ENCODE measurements around the gene FRMD3. TPM values are rescaled to one million over a fixed set of nuclear protein-coding genes. Genes with fewer than 3 reads are reported as not detected.

The FRMD3 gene
- total RNA-seq, 2 experiments from 2014 or later: 0.27 to 1.1 TPM

- CTCF ChIA-PET: no interaction called here
Observed at GRCh38 chr9:83454076-83454475, 84.1 kb downstream of the FRMD3 start.

GRCh38 chr9:83451308-83451707 lies 86.9 kb downstream of the FRMD3 start:
- ChIA-PET POLR2A (no interaction called here), CTCF (no interaction called here)
- no peak for TF ChIP-seq CTCF (IDR thresholded peaks at IDR 0.05)
- ATAC-seq: no peak
- no peak for DNase-seq
- no peaks in the 10 kb centered on the region for H3K27me3 Mint-ChIP-seq
- no peaks in the 10 kb centered on the region for H3K4me1 Mint-ChIP-seq (ENCODE audit: low read depth)
- intact Hi-C loops (cut with micrococcal nuclease): no loop called here
- H3K27ac Mint-ChIP-seq: no peak overlapping the region
- no peaks in the 10 kb centered on the region for H3K9me3 Mint-ChIP-seq
- no peak overlapping the region for H3K4me3 Mint-ChIP-seq
- no peaks in the 10 kb centered on the region for H3K36me3 Mint-ChIP-seq (ENCODE audit: low read depth)

More at GRCh38 chr9:83454076-83454475, 84.1 kb downstream of the FRMD3 start:
- POLR2A ChIA-PET: no interaction called here
- H3K4me1 Mint-ChIP-seq (ENCODE audit: low read depth): no peaks in the 10 kb centered on the region
- no peak for TF ChIP-seq CTCF (IDR thresholded peaks at IDR 0.05)
- no peak overlapping the region for H3K4me3 Mint-ChIP-seq
- H3K36me3 Mint-ChIP-seq (ENCODE audit: low read depth): no peaks in the 10 kb centered on the region
- no peaks in the 10 kb centered on the region for H3K9me3 Mint-ChIP-seq
- ATAC-seq: no peak
- no peak for DNase-seq
- no peak overlapping the region for H3K27ac Mint-ChIP-seq
- intact Hi-C loops (cut with micrococcal nuclease): no loop called here
- H3K27me3 Mint-ChIP-seq: no peaks in the 10 kb centered on the region

GRCh38 chr9:83449983-83450382 lies 88.2 kb downstream of the FRMD3 start:
- ATAC-seq (no peak), DNase-seq (no peak)
- Mint-ChIP-seq H3K4me1 (ENCODE audit: low read depth) (no peaks in the 10 kb centered on the region), H3K36me3 (ENCODE audit: low read depth) (no peaks in the 10 kb centered on the region), H3K27me3 (no peaks in the 10 kb centered on the region), H3K27ac (no peak overlapping the region), H3K9me3 (no peaks in the 10 kb centered on the region), H3K4me3 (no peak overlapping the region)
- no peak for TF ChIP-seq CTCF (IDR thresholded peaks at IDR 0.05)
- CTCF ChIA-PET: no interaction called here
- POLR2A ChIA-PET: interaction anchor here (1.0 kb wide), 1 partner anchor 76 kb away, joined by 3 read pairs; no protein-coding TSS in a partner anchor
- intact Hi-C loops (cut with micrococcal nuclease): no loop called here

- ATAC-seq: no peak
- Mint-ChIP-seq H3K27ac (no peak overlapping the region), H3K36me3 (ENCODE audit: low read depth) (no peaks in the 10 kb centered on the region), H3K27me3 (no peaks in the 10 kb centered on the region), H3K9me3 (no peaks in the 10 kb centered on the region), H3K4me1 (ENCODE audit: low read depth) (no peaks in the 10 kb centered on the region), H3K4me3 (no peak overlapping the region)
- no peak for TF ChIP-seq CTCF (IDR thresholded peaks at IDR 0.05)
- intact Hi-C loops (cut with micrococcal nuclease): no loop called here
- POLR2A ChIA-PET: interaction anchor here (1.0 kb wide), 1 partner anchor 77 kb away, joined by 3 read pairs; no protein-coding TSS in a partner anchor
- CTCF ChIA-PET: no interaction called here
- no peak for DNase-seq
Observed at GRCh38 chr9:83449166-83449565, 89.0 kb downstream of the FRMD3 start.

- Mint-ChIP-seq H3K9me3 (no peaks in the 10 kb centered on the region), H3K27me3 (no peaks in the 10 kb centered on the region), H3K27ac (no peak overlapping the region), H3K36me3 (ENCODE audit: low read depth) (no peaks in the 10 kb centered on the region), H3K4me3 (no peak overlapping the region), H3K4me1 (ENCODE audit: low read depth) (no peaks in the 10 kb centered on the region)
- POLR2A ChIA-PET: interaction anchor here (0.9 kb wide), 1 partner anchor 80 kb away, joined by 3 read pairs; no protein-coding TSS in a partner anchor
- DNase-seq: no peak
- no peak for TF ChIP-seq CTCF (IDR thresholded peaks at IDR 0.05)
- CTCF ChIA-PET: no interaction called here
- intact Hi-C loops (cut with micrococcal nuclease): no loop called here
- no peak for ATAC-seq
Observed at GRCh38 chr9:83448626-83449025, 89.6 kb downstream of the FRMD3 start.
